Caco-2 (cell line): ENCODE results near the gene ERBB2. TPM values are rescaled to one million over a fixed set of nuclear protein-coding genes. Genes with fewer than 3 reads are reported as not detected.
"Not testable (repeated sequence)": the region's sequence is repeated elsewhere in the genome, so short reads cannot be mapped to it uniquely, and the experiment has no call there.

Experiments used
- BruUV-seq: library from RNA; stranded (reverse); fragments of 400-500 nt; replicated peaks from 2 replicates; lab custom pipeline; 2021; lab: Mats Ljungman, UMichigan
- CTCF ChIA-PET: fragments of 300-600 bp; sonication (Branson Sonifier 250); formaldehyde crosslinking; loops from one replicate; lab custom pipeline; 2022; ENCODE audit warnings: antibody characterized with exemption; lab: Charles Lee
- POLR2A ChIA-PET: fragments of 300-600 bp; sonication (Branson Sonifier 250); formaldehyde crosslinking; loops from one replicate; lab custom pipeline; 2022; ENCODE audit warnings: antibody characterized with exemption; lab: Charles Lee
- DNase-seq, 2 experiments: peaks; one replicate each; pipeline versions ENCODE4 v3.0.0 to v3.0.0-alpha.2; 2020 to 2022
- H3K27me3 ChIP-seq: replicated peaks from 2 replicates; pipeline ENCODE4 v1.6.0; 2011; ENCODE audit warnings: low read length; ENCODE audit not compliant: control insufficient read depth, insufficient read depth
- H3K36me3 ChIP-seq: 2 replicates; pipeline ENCODE4 v1.5.1; 2011; ENCODE audit warnings: low read length; ENCODE audit not compliant: control insufficient read depth, insufficient read depth
- H3K4me1 ChIP-seq: fragments of 250-450 bp; sonication (Bioruptor Pico); 2 replicates; pipeline ENCODE4 v1.5.1; 2020; ENCODE audit warnings: mild to moderate bottlenecking
- H3K4me3 ChIP-seq: 2 replicates; pipeline ENCODE4 v1.5.1; 2011; ENCODE audit warnings: low read depth, mild to moderate bottlenecking, control low read depth, low read length
- H3K9me3 ChIP-seq: fragments of 250-450 bp; sonication (Bioruptor Pico); 2 replicates; pipeline ENCODE4 v1.5.1; 2020; ENCODE audit warnings: mild to moderate bottlenecking, moderate library complexity
- H3K27ac Mint-ChIP-seq: one replicate; pipeline ENCODE4 v1.8.0; 2022; ENCODE audit warnings: mixed read lengths; ENCODE audit not compliant: unreplicated experiment
- H3K27me3 Mint-ChIP-seq: one replicate; pipeline ENCODE4 v1.8.0; 2022; ENCODE audit warnings: mixed read lengths; ENCODE audit not compliant: insufficient read depth, unreplicated experiment
- H3K36me3 Mint-ChIP-seq: one replicate; pipeline ENCODE4 v1.8.0; 2022; ENCODE audit warnings: mild to moderate bottlenecking, mixed read lengths; ENCODE audit not compliant: insufficient read depth, unreplicated experiment
- H3K4me1 Mint-ChIP-seq: one replicate; pipeline ENCODE4 v1.8.0; 2022; ENCODE audit warnings: low read depth, mixed read lengths; ENCODE audit not compliant: unreplicated experiment
- H3K4me3 Mint-ChIP-seq: one replicate; pipeline ENCODE4 v1.8.0; 2022; ENCODE audit warnings: mild to moderate bottlenecking, moderate library complexity, mixed read lengths; ENCODE audit not compliant: unreplicated experiment
- H3K9me3 Mint-ChIP-seq: one replicate; pipeline ENCODE4 v1.8.0; 2022; ENCODE audit warnings: mixed read lengths; ENCODE audit not compliant: unreplicated experiment
- CTCF ChIP-seq, 2 experiments: fragments of 200-600 bp in 1 of 2; IDR thresholded peaks; 1 replicate in 1 of 2; 2 replicates in 1 of 2; pipeline versions ENCODE4 v1.5.1 to v1.8.0; 2011 to 2022; ENCODE audit warnings: antibody characterized with exemption in 1 of 2, control low read depth in 1 of 2, inconsistent platforms in 1 of 2, low read depth in 1 of 2, low read length in 1 of 2, mild to moderate bottlenecking in 1 of 2, moderate library complexity in 1 of 2; ENCODE audit not compliant: insufficient read depth in 1 of 2, severe bottlenecking in 1 of 2, unreplicated experiment in 1 of 2
- intact Hi-C: fragments of 100-400 bp; cut with micrococcal nuclease; formaldehyde crosslinking; loops from one replicate; pipeline ENCODE4 v1.10.0; 2022; ENCODE audit not compliant: unreplicated experiment
- total RNA-seq: library from RNA; stranded (reverse); gene quantifications from 2 replicates; pipeline ENCODE4 v1.2.3, GENCODE V29; 2022

Gene ERBB2
- total RNA-seq, 1 experiment from 2014 or later, result 121 TPM

GRCh38 chr17:39696731-39697130 lies 3.1 kb upstream of the ERBB2 start:
- peaks cover 48% of the 10 kb centered on the region for H3K4me1 ChIP-seq
- TF ChIP-seq CTCF (IDR thresholded peaks at IDR 0.05; ENCODE audit: insufficient read depth in 1 of 2, low read depth in 1 of 2, low read length in 1 of 2, severe bottlenecking in 1 of 2, unreplicated experiment in 1 of 2), result no peak
- no peak for DNase-seq
- H3K9me3 ChIP-seq, result no peaks in the 10 kb centered on the region
- no peaks in the 10 kb centered on the region for H3K36me3 ChIP-seq
- Mint-ChIP-seq H3K36me3 (peaks cover 11% of the 10 kb centered on the region), H3K4me1 (peaks cover 43% of the 10 kb centered on the region), H3K4me3 (no peak overlapping the region), H3K9me3 (no peaks in the 10 kb centered on the region), H3K27me3 (no peaks in the 10 kb centered on the region), H3K27ac (no peak overlapping the region)
- no peaks in the 10 kb centered on the region for H3K27me3 ChIP-seq
- no peak overlapping the region for H3K4me3 ChIP-seq
- POLR2A ChIA-PET, result no interaction called here
- no TSS peak for BruUV-seq
- CTCF ChIA-PET, result interaction anchor here (2.2 kb wide), 1 partner anchor 25 kb away, joined by 15 read pairs; no protein-coding TSS in a partner anchor
- intact Hi-C loops, result no loop called here

- intact Hi-C loops, result no loop called here
- H3K4me1 Mint-ChIP-seq, result peaks cover 45% of the 10 kb centered on the region
- ChIA-PET CTCF (no interaction called here), POLR2A (no interaction called here)
- Histone ChIP-seq H3K4me3 (no peak overlapping the region), H3K9me3 (no peaks in the 10 kb centered on the region), H3K27me3 (no peaks in the 10 kb centered on the region), H3K36me3 (no peaks in the 10 kb centered on the region), H3K4me1 (peaks cover 61% of the 10 kb centered on the region)
- H3K36me3 Mint-ChIP-seq, result peaks cover 11% of the 10 kb centered on the region
- no TSS peak for BruUV-seq
- no peak overlapping the region for H3K27ac Mint-ChIP-seq
- no peaks in the 10 kb centered on the region for H3K9me3 Mint-ChIP-seq
- no peak for DNase-seq
- no peaks in the 10 kb centered on the region for H3K27me3 Mint-ChIP-seq
- TF ChIP-seq CTCF (IDR thresholded peaks at IDR 0.05; ENCODE audit: insufficient read depth in 1 of 2, low read depth in 1 of 2, low read length in 1 of 2, severe bottlenecking in 1 of 2, unreplicated experiment in 1 of 2), result no peak
- H3K4me3 Mint-ChIP-seq, result no peak overlapping the region
Observed at GRCh38 chr17:39697961-39698360, 1.9 kb upstream of the ERBB2 start.

GRCh38 chr17:39699157-39699817 lies 577 bp upstream of the ERBB2 start:
- H3K9me3 ChIP-seq, H3K36me3 ChIP-seq, H3K27me3 ChIP-seq, DNase-seq, H3K9me3 Mint-ChIP-seq, H3K27me3 Mint-ChIP-seq: not testable (repeated sequence)
- Histone ChIP-seq H3K4me3 (peak overlapping the region; percentile 84), H3K4me1 (peaks cover 67% of the 10 kb centered on the region)
- Mint-ChIP-seq H3K4me3 (peak overlapping the region; percentile 99), H3K36me3 (peaks cover 13% of the 10 kb centered on the region), H3K27ac (peak overlapping the region; percentile 98), H3K4me1 (peaks cover 42% of the 10 kb centered on the region)
- intact Hi-C loops, result loop anchor here (1.0 kb wide), 1 partner anchor 11 kb away; the partner anchor contains the start of gene PGAP3
- POLR2A ChIA-PET, result interaction anchor here (0.6 to 2.7 kb wide), 4 partner anchors 11 to 37 kb away, joined by 3 to 32 read pairs (median 12); partner anchors contain the start of genes MIEN1 and PGAP3
- CTCF ChIA-PET, result interaction anchor here (0.7 to 2.5 kb wide), 11 partner anchors 11 to 455 kb away, joined by 3 to 20 read pairs (median 7); partner anchors contain the start of genes MIEN1, PGAP3 and PNMT
- TSS peak; percentile 76 for BruUV-seq
